ENCODE results near the gene NDUFAF3.
A peak's percentile ranks its signal among the peaks of the same experiment; 100 is the strongest.
"Not testable (repeated sequence)": the region's sequence is repeated elsewhere in the genome, so short reads cannot be mapped to it uniquely, and the experiment has no call there.

Gene NDUFAF3

DNA sequence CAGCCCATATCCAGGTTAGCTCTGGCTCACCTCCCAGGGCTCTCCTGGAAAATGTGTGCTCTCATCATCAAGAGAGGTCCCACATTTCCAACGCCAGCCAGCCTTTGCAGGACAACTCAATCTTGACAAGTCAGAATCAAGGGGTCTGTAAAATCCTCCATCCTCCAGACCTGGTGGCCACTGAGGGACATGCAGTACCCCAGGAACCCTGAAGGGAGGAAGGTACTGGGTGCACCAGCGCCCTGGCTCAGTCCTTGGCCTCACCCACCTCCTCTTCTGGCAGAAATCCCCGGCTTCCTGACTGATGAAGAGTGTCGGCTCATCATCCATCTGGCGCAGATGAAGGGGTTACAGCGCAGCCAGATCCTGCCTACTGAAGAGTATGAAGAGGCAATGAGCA lies 20.8 kb upstream of the NDUFAF3 start:
- DNase-seq: no peak

DNA sequence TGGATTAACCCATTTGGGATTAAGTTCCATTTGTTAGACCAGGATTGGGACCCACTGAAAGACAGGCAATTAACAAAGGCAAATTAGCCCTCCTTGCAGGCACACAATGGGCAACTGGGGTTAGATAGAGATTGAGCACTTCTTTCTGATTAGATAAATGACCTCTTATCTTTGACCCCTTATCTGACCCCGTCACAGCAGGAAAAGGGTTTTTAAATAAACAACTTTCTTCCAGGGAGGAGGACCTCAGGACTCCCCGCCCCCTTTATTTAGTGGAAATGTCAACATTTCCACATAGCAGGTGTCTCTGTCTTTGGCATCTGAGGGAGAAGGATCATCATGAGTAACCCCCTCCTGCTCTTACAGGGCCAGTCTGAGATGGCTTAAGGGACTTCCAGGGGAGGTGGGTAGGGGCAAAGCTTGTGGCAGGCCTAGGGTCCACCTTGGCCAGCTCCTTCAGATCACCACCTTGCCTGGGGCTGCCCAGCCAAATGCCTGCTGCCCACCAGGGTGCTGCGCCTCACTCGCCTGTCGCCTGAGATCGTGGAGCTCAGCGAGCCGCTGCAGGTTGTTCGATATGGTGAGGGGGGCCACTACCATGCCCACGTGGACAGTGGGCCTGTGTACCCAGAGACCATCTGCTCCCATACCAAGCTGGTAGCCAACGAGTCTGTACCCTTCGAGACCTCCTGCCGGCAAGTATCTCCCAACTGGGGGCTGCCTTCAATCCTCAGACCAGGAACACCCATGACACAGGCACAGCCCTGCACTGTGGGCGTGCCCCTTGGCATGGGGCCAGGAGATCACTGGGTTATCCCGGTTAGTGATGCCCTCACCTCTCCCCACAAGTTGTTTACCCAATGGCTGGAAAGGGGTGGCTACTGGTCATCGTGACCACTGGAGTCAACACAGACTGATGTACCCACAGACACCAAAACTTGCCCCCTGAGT lies 17.3 kb upstream of the NDUFAF3 start:
- no peak for DNase-seq

DNA sequence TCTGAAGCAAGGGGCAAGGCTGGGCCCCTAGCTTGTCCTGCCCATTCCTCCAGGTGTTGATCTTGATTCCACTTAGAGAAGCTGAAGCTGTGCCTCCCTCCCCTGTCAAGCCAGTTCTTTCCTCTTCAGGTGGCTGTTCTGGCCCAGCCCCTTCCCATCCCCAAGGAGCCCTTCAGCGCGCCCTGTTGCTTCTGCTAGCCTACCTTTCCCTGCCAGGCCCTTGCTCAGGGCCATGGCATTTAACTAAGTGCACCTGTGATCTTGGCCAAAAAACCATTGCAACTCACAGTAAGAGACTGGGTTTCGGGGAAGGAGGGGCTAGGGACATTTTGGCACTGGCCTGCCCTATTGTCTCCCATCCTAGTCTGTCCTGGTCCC lies 16.6 kb upstream of the NDUFAF3 start:
- no peak for DNase-seq

DNA sequence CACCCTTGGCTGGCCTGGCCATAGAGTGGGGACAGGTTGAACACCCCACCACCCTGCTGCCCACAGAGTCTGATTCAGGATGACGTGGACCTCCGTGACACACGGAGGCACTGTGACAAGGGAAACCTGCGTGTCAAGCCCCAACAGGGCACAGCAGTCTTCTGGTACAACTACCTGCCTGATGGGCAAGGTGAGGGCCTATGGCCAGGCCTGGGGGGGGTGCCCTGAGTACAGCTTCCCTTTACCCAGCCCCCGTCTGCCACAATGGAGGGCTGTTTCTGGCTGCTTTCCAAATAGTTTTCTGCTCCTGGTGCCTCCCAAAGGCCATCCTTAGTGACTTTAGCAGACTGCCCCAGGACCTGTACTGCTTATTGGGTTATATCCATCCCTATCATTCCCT lies 15.9 kb upstream of the NDUFAF3 start:
- no peak for DNase-seq

DNA sequence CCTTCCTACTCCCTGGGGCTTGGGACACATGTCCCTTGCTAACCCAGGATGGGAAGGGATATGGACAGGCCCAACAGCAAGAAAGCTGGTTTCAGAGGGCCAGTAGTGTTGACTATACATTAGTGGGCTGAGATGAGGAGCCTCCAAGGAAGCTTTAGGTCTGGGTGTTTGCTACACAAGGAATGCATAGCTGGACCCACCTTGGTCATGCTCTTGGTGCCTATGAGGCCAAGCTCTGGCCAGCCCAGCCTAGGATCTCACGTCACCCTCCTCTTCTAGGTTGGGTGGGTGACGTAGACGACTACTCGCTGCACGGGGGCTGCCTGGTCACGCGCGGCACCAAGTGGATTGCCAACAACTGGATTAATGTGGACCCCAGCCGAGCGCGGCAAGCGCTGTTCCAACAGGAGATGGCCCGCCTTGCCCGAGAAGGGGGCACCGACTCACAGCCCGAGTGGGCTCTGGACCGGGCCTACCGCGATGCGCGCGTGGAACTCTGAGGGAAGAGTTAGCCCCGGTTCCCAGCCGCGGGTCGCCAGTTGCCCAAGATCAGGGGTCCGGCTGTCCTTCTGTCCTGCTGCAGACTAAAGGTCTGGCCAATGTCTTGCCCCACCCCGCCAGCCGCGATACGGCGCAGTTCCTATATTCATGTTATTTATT lies 15.4 kb upstream of the NDUFAF3 start:
- no peak for DNase-seq

DNA sequence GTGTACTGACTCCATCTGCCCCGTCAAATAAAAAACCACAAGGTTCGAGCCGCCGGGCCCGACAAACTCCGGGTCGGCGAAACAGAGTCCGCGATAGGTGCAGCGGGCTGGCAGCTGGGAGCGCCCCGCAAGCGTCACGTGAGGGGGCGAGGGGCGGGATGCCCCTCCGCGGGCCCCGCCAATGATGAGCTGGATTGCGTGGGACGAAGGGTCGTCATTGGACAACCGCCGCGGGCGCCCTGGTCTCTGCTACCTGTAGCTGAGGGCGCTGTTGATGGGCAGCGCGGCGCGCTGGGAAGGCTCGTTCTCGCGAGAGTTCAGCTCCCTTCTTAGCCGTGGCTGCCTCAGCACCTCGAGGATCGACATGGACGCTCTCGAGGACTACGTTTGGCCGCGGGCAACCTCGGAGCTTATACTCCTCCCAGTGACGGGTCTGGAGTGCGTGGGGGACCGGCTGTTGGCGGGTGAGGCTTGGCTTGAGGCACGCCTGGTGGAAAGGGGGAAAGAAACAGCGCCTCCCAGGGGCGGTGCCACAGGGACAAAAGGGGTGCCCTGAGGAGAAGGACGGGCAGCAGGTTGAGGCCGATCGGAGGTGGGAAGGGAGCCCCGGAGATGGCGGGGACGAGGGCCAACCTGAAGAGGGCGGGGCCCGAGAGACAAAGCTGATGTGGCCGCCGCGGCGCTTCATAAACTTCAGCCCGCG lies 14.7 kb upstream of the NDUFAF3 start, which contains the start of gene WDR6:
Gene WDR6 (plus strand): TSS at position 324 of the 703 bp plus-strand sequence. CDS start 41 bp downstream, at position 365.
- DNase-seq: peak; percentile 95 to 99 (median 97)

DNA sequence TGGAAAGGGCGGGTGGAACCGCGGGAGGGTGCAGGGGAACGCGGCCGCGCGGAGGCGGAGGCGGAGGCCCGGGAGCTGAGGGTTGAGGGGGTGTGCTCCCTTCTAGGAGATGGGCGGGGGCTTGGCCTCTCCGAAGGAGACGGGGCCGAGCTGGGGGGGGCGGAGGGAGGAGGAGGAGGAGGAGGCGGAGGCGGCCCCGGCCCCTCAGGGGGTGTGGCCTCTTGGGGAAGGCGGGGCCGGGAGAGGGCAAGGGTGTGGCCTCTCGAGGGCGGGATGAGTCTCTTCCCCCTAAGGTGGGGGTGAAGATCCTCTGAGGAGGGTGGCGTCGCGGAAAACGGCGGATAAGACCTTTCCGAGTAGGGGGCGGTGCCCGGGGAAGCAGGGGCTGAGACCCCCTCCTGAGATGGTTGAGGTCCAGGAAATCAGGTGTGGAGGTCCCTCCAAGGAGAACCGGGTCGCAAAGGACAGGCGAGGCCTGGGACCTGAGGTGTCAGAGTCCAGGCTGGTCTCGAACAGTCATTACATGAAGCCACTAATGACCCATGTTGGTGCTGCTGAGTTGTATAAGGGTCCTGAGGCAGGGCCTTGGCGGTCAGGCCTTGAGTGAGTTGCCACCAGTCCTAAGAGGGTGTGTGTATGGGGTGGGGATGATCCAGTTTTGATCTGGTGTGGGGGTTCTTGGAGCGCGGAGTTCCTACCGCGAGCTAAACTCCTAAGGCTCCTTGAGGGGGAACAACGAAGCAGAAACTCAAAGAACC lies 14.0 kb upstream of the NDUFAF3 start:
- DNase-seq: peak; percentile 82 to 91 (median 83)

DNA sequence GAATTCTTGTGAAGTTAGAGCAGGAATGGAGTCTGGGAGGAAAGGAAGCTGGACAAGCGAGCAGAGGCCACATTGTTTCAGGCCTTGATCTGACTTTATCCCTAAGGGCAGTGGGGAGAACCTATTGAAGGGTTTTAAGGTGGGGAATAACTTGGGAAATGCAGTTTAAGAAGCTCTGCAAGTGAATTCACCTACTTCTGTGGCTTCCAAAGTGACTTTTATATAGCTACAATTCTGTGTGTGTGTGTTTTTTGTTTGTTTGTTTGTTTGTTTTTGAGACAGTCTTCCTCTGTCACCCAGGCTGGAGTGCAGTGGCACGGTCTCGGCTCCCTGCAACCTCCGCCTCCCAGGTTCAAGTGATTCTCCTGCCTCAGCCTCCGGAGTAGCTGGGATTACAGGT lies 13.3 kb upstream of the NDUFAF3 start:
- DNase-seq: not testable (repeated sequence)

DNA sequence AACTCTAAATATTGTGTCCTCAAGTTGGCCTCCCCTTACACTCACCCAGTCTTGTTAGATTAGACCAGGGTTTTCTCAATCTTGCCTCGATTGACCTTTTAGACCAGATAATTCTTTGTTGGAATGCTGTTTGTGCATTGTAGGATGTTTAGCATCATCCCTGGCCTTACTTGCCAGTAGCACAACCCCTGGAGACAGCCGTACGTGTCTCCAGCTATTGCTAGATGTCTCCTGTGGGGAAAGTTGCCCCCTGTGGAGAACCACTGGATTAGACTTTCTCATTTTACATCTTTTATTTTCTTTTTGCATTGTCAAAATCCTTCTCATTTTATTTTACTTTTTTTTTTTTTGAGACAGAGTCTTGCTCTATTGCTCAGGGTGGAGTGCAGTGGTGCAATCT lies 12.5 kb upstream of the NDUFAF3 start:
- no peak for DNase-seq

DNA sequence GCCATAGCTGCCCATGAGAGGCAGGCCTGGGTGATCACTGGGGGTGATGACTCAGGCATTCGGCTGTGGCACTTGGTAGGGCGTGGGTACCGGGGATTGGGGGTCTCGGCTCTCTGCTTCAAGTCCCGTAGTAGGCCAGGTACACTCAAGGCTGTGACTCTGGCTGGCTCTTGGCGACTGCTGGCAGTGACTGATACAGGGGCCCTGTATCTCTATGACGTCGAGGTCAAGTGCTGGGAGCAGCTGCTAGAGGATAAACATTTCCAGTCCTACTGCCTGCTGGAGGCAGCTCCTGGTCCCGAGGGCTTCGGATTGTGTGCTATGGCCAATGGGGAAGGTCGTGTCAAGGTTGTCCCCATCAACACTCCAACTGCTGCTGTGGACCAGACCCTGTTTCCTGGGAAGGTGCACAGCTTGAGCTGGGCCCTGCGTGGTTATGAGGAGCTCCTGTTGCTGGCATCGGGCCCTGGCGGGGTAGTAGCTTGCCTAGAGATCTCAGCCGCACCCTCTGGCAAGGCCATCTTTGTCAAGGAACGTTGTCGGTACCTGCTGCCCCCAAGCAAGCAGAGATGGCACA lies 9.4 kb upstream of the NDUFAF3 start:
- no peak for DNase-seq

DNA sequence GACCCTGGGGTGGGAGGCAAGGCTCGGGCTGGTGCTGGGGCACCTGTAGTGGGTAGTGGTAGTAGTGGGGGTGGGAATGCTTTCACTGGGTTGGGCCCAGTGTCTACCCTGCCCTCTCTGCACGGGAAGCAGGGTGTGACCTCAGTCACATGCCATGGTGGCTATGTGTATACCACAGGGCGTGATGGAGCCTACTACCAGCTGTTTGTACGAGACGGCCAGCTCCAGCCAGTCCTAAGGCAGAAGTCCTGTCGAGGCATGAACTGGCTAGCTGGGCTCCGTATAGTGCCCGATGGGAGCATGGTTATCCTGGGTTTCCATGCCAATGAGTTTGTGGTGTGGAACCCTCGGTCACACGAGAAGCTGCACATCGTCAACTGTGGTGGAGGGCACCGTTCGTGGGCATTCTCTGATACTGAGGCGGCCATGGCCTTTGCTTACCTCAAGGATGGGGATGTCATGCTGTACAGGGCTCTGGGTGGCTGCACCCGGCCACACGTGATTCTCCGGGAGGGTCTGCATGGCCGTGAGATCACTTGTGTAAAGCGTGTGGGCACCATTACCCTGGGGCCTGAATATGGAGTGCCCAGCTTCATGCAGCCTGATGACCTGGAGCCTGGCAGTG lies 8.7 kb upstream of the NDUFAF3 start:
- no peak for DNase-seq

DNA sequence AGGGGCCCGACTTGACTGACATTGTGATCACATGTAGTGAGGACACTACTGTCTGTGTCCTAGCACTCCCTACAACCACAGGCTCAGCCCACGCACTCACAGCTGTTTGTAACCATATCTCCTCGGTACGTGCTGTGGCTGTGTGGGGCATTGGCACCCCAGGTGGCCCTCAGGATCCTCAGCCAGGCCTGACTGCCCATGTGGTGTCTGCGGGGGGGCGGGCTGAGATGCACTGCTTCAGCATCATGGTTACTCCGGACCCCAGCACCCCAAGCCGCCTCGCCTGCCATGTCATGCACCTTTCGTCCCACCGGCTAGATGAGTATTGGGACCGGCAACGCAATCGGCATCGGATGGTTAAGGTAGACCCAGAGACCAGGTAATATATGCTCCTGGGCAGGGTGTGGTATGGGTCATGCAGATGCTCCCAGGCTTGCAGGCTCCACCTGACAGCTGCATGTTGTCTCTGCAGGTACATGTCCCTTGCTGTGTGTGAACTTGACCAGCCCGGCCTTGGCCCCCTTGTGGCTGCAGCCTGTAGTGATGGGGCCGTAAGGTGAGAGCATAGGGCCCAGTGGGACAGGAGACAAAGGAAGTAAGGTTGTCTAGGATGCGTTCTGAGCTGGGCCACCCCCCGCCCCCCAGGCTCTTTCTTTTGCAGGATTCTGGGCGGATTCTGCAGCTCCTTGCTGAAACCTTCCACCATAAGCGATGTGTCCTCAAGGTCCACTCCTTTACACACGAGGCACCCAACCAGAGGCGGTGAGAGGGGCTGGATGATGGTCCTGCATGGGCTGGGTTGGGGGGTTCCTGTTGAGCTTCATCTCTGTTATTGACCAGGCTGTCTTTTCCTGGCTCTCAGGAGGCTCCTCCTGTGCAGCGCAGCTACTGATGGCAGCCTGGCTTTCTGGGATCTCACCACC lies 7.9 kb upstream of the NDUFAF3 start:
- DNase-seq: peak in 3 of 5 donors; percentile 29 to 49 (median 32)

DNA sequence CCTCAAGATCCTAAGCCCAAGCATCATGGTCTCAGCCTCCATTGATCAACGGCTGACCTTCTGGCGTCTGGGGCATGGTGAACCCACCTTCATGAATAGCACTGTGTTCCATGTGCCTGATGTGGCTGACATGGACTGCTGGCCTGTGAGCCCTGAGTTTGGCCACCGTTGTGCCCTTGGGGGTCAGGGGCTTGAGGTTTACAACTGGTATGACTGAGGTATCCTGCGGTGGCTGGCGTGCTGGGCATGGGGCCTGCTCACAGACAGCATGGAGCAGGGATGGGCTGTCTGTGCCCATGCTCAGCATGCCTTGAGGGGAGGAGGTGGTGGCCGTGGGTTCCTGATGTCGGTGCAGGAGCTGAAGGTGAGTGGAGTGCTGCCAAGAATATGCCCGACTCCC lies 6.8 kb upstream of the NDUFAF3 start:
- DNase-seq: no peak

DNA sequence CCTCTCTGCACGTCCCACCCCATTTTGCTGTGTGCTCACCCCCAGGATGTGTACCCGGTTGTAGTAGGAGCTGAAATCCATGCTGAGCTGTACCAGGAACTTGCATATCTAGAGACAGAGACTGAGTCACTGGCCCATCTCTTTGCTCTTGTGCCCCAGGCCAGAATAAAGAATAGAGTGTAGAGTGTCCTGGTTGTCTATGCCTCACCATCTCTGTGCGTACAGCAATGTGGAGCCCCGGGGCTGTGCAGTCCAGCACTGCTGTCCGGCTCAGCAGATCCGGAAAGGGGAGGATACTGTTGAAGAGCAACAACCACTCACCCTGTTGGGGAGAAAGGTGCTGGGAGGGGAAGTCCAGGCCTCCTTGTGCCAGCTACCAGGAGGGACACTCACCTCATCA lies 6.2 kb upstream of the NDUFAF3 start:
- no peak for DNase-seq

DNA sequence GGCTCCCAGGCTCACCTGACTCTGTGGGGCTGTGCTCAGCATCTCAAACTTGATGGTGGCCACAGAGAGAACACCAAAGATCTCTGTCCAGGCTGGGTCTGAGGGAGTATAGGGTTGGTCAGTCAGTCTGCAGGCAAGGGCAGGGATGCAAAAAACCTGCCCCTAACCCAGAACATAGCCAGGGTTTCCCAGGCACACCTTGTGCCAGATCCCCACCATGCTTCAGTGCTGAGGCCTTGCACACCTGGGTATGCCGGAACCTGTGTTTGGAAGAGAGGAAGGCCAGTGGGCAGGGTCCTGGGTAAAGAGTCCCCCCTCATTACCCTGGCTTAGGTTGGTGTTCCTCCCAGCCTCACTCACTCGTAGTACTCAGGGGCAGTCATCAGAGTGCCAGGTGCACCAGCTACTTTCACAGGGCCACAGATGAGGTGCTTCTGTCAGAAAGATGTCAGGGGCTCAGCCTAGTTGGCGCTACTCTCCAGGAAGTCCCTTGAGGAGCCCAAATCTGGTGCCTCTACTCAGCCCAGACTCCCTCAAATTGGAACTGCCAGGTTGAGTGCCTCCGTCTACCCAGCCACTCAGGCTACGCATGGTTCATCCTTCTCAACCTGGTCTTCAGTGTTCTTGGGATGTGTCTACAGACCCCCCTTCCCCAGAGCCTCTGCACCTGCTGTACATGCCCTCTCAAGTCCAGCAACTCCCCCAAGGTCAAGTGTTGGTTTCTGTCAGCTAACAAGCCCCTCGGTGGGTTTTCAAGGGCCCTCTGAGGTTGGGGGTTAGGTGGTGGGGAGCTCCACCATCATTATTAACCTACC lies 5.3 kb upstream of the NDUFAF3 start:
- no peak for DNase-seq

DNA sequence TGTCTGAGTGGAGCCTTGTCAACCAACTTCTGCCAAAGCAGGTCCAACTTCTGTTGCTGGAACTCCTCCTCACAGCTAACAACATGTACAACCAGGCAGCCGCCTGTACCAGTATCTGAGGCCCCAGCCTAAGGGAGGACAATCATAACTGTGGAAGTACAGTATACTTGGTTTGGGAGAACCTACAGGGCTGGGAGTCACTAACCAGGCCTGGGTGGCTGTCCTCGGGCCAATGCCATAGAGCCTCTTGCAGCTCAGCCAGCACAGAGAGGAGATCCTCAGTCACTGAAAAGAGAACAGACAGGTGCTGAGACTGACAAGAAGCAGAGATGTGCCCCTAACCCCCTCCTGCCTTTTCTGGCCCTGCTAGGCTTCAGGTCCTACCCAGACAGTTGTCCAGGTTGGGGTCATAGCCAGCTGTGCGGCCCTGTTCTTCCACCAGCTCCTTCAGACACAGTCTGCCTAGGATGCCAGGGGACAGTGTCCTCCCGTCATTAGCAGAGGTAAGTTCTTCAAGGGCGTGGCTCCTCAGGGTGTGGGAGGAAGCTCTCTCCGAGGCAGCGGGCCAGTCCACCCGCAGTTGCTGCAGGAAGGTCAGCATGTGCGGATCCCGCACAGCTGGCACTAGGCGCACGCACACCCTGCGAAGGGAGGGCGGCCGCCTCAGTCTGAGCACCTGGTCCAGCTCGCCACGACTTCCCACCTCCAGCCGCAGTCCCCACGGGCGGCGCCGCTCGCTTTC lies 4.5 kb upstream of the NDUFAF3 start:
- DNase-seq: no peak

DNA sequence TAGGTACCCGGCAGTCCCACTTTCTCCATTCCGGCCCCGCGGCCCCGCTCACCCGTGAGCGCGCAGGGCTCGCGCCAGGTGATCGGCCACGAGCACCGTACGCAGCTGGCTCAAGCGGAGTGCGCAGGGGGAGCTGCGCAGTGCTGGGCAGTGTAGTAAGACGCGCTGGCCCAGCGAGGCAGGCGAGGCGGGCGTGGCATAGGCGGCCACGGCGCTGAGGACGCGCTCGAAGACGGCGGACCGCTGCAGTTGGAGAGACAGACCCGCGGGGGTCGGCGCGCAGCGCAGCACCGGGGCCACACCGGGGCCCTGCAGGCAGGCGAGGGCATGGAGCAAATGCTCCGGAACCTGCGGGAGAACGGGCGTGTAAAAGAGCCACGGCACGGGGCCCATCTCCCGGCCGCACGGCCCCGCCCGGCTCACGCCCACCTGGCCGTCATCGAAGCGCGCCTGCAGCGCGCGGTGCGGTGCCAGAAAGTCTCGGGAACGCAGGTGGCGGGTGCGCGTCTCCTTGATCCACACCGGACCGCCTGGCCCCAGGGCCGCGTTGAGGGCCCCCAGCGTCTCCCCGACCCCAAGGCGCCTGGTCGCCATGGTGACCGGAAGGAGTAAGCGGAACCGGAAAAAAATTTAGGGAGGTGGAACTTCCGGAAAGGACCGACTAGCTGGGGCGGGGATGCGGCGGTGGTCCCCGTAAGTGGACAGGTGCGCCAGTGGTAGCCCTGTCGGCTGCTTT lies 3.8 kb upstream of the NDUFAF3 start, which contains the start of gene DALRD3:
Gene DALRD3 (minus strand): TSS at position 610 of the 736 bp plus-strand sequence. CDS start 16 bp downstream, at position 594.
- DNase-seq: peak in 4 of 5 donors; percentile 31 to 61 (median 48)

DNA sequence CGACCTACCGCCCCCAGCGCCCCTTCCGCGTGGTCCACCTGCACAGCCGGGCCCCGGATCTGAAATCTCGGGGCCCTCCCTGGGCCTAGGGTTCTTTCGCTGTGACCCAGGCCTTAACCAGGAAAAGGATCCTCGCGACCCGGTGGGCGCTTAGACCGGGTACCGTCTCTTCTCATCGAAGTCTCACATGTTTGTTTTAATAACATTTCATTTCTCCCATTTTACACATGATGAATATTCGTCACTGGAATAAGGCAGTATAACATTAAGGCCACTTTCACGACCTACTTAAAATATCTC lies 3.3 kb upstream of the NDUFAF3 start:
- DNase-seq: no peak
